Measurements from ENCODE around the gene SLC2A11.
"Not testable (repeated sequence)": the region's sequence is repeated elsewhere in the genome, so short reads cannot be mapped to it uniquely, and the experiment has no call there.

Gene SLC2A11

GRCh38 chr22:23892706-23893105, 35.0 kb downstream of the SLC2A11 start:
- DNase-seq = no peak

- DNase-seq = peak in 1 of 3 donors; percentile 2
Observed at GRCh38 chr22:23893121-23893944, 35.7 kb downstream of the SLC2A11 start.

GRCh38 chr22:23893945-23894709, 36.5 kb downstream of the SLC2A11 start, which contains the start of gene MIF:
TSS of gene MIF (plus strand) at chr22:23894383. CDS start at chr22:23894475, 92 bp downstream.
- peak; percentile 95 to 97 (median 96) for DNase-seq

- peak; percentile 55 to 71 (median 61) for DNase-seq
Observed at GRCh38 chr22:23894710-23895598, 37.3 kb downstream of the SLC2A11 start.

- DNase-seq = no peak
Observed at GRCh38 chr22:23895599-23896144, 38.0 kb downstream of the SLC2A11 start.

GRCh38 chr22:23896166-23896522, 38.5 kb downstream of the SLC2A11 start:
- DNase-seq = no peak

- DNase-seq = no peak
Observed at GRCh38 chr22:23896523-23897186, 39.0 kb downstream of the SLC2A11 start.

GRCh38 chr22:23897320-23897719, 39.6 kb downstream of the SLC2A11 start:
- DNase-seq = no peak

- DNase-seq = no peak
Observed at GRCh38 chr22:23898006-23898974, 40.6 kb downstream of the SLC2A11 start.

GRCh38 chr22:23899042-23899745, 41.5 kb downstream of the SLC2A11 start:
- no peak for DNase-seq

- DNase-seq = not testable (repeated sequence)
Observed at GRCh38 chr22:23900227-23900626, 42.6 kb downstream of the SLC2A11 start.

- no peak for DNase-seq
Observed at GRCh38 chr22:23901600-23901999, 43.9 kb downstream of the SLC2A11 start.

- no peak for DNase-seq
Observed at GRCh38 chr22:23903328-23903971, 45.8 kb downstream of the SLC2A11 start.

- no peak for DNase-seq
Observed at GRCh38 chr22:23904573-23905254, 47.0 kb downstream of the SLC2A11 start.

- no peak for DNase-seq
Observed at GRCh38 chr22:23906641-23907040, 49.0 kb downstream of the SLC2A11 start.

- DNase-seq = not testable (repeated sequence)
Observed at GRCh38 chr22:23907423-23907822, 49.7 kb downstream of the SLC2A11 start.

- DNase-seq = no peak
Observed at GRCh38 chr22:23908587-23909205, 51.0 kb downstream of the SLC2A11 start.

GRCh38 chr22:23909296-23909898, 51.7 kb downstream of the SLC2A11 start:
- peak in 1 of 3 donors; percentile 22 for DNase-seq
